ENCODE measurements around the gene HHIPL2.

HHIPL2 gene

DNA sequence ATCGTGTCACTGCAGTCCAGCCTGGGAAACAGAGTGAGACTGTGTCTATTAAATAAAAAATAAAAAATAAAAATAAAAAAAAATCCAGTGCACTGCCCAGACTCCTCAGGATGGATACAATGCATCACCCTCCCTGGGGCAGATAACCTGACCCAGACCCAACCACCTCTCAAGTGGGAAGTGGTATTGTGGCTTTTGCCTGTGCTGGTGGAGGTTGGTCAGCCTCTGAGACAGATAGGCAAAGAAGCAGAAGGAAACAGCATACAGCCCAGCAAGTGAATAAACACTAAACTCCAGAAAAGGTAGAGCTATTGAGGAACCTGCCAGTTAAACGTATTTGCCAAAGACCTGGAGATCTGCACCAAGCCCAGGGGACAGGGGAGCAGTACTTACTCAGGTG is 22.0 kb downstream of the HHIPL2 start:
- no peaks in the 10 kb centered on the region for H4K20me1 ChIP-seq (ENCODE audit: insufficient read depth, low read length)
- no peak overlapping the region for H3K4me3 ChIP-seq (ENCODE audit: low read depth, low read length, poor library complexity, severe bottlenecking)
- H3F3A ChIP-seq (ENCODE audit: insufficient read depth, low read length): no peaks in the 10 kb centered on the region
- H3K79me2 ChIP-seq (ENCODE audit: insufficient read depth, low read length): no peaks in the 10 kb centered on the region
- no peaks in the 10 kb centered on the region for H3K27me3 ChIP-seq (ENCODE audit: insufficient read depth, low read length)
- no peaks in the 10 kb centered on the region for H3K4me1 ChIP-seq (ENCODE audit: insufficient read depth, low read length, severe bottlenecking)
- no peak overlapping the region for H2AFZ ChIP-seq (ENCODE audit: low read length)
- H3K9me2 ChIP-seq (ENCODE audit: low read depth, low read length): no peaks in the 10 kb centered on the region
- TF ChIP-seq, protein P1, sequence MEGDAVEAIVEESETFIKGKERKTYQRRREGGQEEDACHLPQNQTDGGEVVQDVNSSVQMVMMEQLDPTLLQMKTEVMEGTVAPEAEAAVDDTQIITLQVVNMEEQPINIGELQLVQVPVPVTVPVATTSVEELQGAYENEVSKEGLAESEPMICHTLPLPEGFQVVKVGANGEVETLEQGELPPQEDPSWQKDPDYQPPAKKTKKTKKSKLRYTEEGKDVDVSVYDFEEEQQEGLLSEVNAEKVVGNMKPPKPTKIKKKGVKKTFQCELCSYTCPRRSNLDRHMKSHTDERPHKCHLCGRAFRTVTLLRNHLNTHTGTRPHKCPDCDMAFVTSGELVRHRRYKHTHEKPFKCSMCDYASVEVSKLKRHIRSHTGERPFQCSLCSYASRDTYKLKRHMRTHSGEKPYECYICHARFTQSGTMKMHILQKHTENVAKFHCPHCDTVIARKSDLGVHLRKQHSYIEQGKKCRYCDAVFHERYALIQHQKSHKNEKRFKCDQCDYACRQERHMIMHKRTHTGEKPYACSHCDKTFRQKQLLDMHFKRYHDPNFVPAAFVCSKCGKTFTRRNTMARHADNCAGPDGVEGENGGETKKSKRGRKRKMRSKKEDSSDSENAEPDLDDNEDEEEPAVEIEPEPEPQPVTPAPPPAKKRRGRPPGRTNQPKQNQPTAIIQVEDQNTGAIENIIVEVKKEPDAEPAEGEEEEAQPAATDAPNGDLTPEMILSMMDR (IDR thresholded peaks at IDR 0.05; ENCODE audit: low read length): no peak
- TF ChIP-seq EZH2 (IDR thresholded peaks at IDR 0.05; ENCODE audit: borderline replicate concordance, low read length): no peak
- H3K9ac ChIP-seq (ENCODE audit: low read length): no peak overlapping the region
- H3K9me3 ChIP-seq (ENCODE audit: low read length): no peaks in the 10 kb centered on the region
- H3K36me3 ChIP-seq (ENCODE audit: insufficient read depth, low read length): no peaks in the 10 kb centered on the region
- H3K27ac ChIP-seq (ENCODE audit: low read depth, low read length, poor library complexity, severe bottlenecking): no peak overlapping the region
- H3K4me2 ChIP-seq (ENCODE audit: low read length): no peak overlapping the region

DNA sequence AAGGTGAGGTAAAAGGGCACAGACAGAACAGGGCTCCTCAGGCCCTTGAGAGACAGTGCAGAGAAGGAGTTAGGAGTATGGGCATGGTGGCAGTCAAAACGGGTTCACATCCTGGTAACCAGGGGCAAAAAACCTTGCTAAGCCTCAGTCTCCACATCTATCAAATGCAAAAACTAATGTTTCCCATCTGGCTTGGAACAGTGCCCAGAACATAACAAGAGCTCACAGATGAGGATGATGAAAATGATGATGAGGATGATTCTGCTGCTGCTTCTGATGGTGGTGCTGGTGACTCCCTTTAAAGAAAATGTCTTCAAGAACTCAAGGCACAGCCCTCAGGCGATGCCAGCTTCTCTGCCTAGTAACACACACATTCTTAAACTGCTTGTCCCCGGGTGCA is 24.1 kb downstream of the HHIPL2 start:
- H3K4me2 ChIP-seq (ENCODE audit: low read length): no peak overlapping the region
- H3K4me3 ChIP-seq (ENCODE audit: low read depth, low read length, poor library complexity, severe bottlenecking): no peak overlapping the region
- H2AFZ ChIP-seq (ENCODE audit: low read length): no peak overlapping the region
- no peak overlapping the region for H3K27ac ChIP-seq (ENCODE audit: low read depth, low read length, poor library complexity, severe bottlenecking)
- H3K36me3 ChIP-seq (ENCODE audit: insufficient read depth, low read length): no peaks in the 10 kb centered on the region
- H3K9me3 ChIP-seq (ENCODE audit: low read length): no peaks in the 10 kb centered on the region
- H3K9ac ChIP-seq (ENCODE audit: low read length): no peak overlapping the region
- no peaks in the 10 kb centered on the region for H3K9me2 ChIP-seq (ENCODE audit: low read depth, low read length)
- no peaks in the 10 kb centered on the region for H4K20me1 ChIP-seq (ENCODE audit: insufficient read depth, low read length)
- no peak for TF ChIP-seq EZH2 (IDR thresholded peaks at IDR 0.05; ENCODE audit: borderline replicate concordance, low read length)
- TF ChIP-seq, protein P1 (IDR thresholded peaks at IDR 0.05; ENCODE audit: low read length): no peak
- H3F3A ChIP-seq (ENCODE audit: insufficient read depth, low read length): no peaks in the 10 kb centered on the region
- H3K4me1 ChIP-seq (ENCODE audit: insufficient read depth, low read length, severe bottlenecking): no peaks in the 10 kb centered on the region
- H3K79me2 ChIP-seq (ENCODE audit: insufficient read depth, low read length): no peaks in the 10 kb centered on the region
- no peaks in the 10 kb centered on the region for H3K27me3 ChIP-seq (ENCODE audit: insufficient read depth, low read length)

DNA sequence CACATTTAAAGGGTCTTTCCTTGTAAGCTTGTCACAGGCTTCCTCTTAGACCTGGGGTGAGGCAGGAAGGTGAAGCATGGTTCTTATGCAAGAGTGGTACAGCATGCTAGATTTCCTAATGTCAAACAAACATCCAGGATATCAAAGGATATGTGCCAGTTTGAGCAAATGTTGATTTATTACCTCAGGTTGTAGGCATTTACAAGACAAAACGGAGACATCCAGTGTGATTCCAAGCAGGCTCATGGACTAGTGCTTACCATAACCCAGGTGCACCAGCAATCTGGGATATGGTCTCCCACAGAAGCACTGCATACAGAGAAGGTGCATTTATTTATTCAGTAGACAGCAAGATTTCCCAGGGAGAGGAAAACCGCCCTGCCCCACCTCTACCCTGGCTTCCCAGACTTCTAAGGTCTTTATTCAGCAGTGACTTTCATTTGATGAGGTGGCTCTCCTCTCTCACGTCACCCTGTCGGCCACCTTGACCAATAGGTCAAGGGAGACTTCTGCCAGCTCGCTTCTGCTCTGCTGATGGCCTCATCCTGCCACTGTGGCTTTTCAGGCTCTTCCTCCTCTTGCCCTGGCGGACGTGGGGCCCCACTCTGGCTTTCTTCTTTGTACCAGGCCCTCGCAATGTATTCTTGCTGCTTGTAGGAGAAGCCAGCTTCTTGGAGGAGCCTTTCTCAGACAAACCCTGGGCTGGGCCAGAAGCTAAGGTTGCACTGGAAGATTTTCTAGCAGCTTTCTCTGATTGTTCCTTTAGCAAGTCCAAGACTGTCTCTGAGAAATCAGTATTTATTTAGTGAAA is 25.6 kb downstream of the HHIPL2 start:
- Histone ChIP-seq H3K9me3 (ENCODE audit: low read length) (no peaks in the 10 kb centered on the region), H3K4me1 (ENCODE audit: insufficient read depth, low read length, severe bottlenecking) (no peaks in the 10 kb centered on the region), H3K9me2 (ENCODE audit: low read depth, low read length) (no peaks in the 10 kb centered on the region), H3K9ac (ENCODE audit: low read length) (no peak overlapping the region), H3K4me2 (ENCODE audit: low read length) (no peak overlapping the region), H3K27me3 (ENCODE audit: insufficient read depth, low read length) (no peaks in the 10 kb centered on the region), H3K36me3 (ENCODE audit: insufficient read depth, low read length) (no peaks in the 10 kb centered on the region), H2AFZ (ENCODE audit: low read length) (no peak overlapping the region), H4K20me1 (ENCODE audit: insufficient read depth, low read length) (no peaks in the 10 kb centered on the region), H3K4me3 (ENCODE audit: low read depth, low read length, poor library complexity, severe bottlenecking) (no peak overlapping the region), H3K79me2 (ENCODE audit: insufficient read depth, low read length) (no peaks in the 10 kb centered on the region), H3F3A (ENCODE audit: insufficient read depth, low read length) (no peaks in the 10 kb centered on the region), H3K27ac (ENCODE audit: low read depth, low read length, poor library complexity, severe bottlenecking) (no peak overlapping the region)
- TF ChIP-seq EZH2 (IDR thresholded peaks at IDR 0.05; ENCODE audit: borderline replicate concordance, low read length): no peak
- TF ChIP-seq, protein P1 (IDR thresholded peaks at IDR 0.05; ENCODE audit: low read length): no peak

All from OCI-LY1 (cell line).